NCI-H1105 (cell line): ENCODE results near the gene DNPH1.

Source experiments
- DNase-seq: peaks from one replicate; lab custom pipeline; 2025; lab: John Stamatoyannopoulos, UW

The DNPH1 gene

GRCh38 chr6:43181621-43181941 is 47.7 kb downstream of the DNPH1 start:
- DNase-seq = no peak

GRCh38 chr6:43180985-43181384 is 48.3 kb downstream of the DNPH1 start:
- no peak for DNase-seq

GRCh38 chr6:43180058-43180457 is 49.2 kb downstream of the DNPH1 start:
- DNase-seq = no peak

- DNase-seq = no peak
These were observed 50.1 kb downstream of the DNPH1 start for GRCh38 chr6:43178951-43179830.

GRCh38 chr6:43178150-43178549 is 51.1 kb downstream of the DNPH1 start:
- DNase-seq = no peak

- DNase-seq = no peak
These were observed 52.9 kb downstream of the DNPH1 start for GRCh38 chr6:43176423-43176786.

- no peak for DNase-seq
These were observed 53.4 kb downstream of the DNPH1 start for GRCh38 chr6:43175676-43176422.
